Subcutaneous adipose tissue (tissue), 4 donors: ENCODE data around the gene TMTC1. TPM values are rescaled to one million over a fixed set of nuclear protein-coding genes. Genes with fewer than 3 reads are reported as not detected.

Experiments
- total RNA-seq, 4 donors: library from RNA; depleted of rRNA; stranded (reverse); fragments of >200 nt; gene quantifications; one replicate each; pipeline ENCODE4 v1.1.0, GENCODE V29; 2016
- TF ChIP-seq, protein P1 (sequence below): fragments of 450-650 bp; IDR thresholded peaks from one replicate; pipeline ENCODE4 v1.5.1; 2016; ENCODE audit warnings: low read depth, mild to moderate bottlenecking, control low read depth, antibody characterized with exemption, moderate library complexity

The TMTC1 gene
- total RNA-seq, 4 donors from 2014 or later, result 45.4 to 153 (median 85.2) TPM

DNA sequence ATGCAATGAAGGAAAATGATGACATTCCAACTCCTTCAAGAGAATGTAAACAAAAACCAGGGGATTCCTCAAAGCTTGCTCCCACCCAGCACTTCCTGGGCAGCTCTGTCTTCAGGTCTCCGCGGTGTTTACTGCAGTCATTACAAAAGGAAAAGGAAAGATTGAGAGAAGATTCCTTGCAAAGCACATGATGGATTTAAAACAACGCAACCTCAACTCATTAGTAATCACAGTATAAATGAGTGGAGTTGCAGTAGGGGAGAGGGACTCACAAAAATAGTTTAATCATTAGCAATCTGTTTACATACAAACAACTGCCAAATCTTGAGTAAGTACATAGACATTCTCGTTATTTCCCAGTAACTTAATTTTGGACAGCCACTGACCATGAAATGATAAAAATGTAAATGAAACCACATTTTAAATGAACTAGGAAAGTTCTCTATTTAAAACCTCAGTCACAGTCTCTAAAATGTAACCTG lies 236.6 kb downstream of the TMTC1 start:
- TF ChIP-seq, protein P1, sequence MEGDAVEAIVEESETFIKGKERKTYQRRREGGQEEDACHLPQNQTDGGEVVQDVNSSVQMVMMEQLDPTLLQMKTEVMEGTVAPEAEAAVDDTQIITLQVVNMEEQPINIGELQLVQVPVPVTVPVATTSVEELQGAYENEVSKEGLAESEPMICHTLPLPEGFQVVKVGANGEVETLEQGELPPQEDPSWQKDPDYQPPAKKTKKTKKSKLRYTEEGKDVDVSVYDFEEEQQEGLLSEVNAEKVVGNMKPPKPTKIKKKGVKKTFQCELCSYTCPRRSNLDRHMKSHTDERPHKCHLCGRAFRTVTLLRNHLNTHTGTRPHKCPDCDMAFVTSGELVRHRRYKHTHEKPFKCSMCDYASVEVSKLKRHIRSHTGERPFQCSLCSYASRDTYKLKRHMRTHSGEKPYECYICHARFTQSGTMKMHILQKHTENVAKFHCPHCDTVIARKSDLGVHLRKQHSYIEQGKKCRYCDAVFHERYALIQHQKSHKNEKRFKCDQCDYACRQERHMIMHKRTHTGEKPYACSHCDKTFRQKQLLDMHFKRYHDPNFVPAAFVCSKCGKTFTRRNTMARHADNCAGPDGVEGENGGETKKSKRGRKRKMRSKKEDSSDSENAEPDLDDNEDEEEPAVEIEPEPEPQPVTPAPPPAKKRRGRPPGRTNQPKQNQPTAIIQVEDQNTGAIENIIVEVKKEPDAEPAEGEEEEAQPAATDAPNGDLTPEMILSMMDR, result no peak

DNA sequence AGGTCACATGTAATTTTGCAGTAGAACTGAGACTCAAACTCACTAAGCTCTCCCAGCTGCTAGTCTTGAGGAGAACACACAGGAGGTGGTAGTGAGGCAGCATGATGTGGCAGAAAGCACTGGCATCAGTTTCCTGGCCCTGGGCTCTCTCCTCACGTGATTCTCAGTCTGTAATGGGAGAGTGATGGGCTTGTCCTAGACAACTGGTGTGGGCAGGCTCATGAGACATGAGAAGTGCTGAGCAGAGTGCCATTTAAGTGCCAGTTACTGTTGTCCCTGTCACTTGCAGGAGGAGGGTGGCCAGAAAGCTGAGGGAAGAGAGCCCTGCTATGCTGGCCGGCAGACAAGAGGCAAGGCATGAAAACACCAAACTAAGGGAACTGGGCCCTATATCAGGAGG lies 237.7 kb downstream of the TMTC1 start:
- TF ChIP-seq, protein P1, result no peak

DNA sequence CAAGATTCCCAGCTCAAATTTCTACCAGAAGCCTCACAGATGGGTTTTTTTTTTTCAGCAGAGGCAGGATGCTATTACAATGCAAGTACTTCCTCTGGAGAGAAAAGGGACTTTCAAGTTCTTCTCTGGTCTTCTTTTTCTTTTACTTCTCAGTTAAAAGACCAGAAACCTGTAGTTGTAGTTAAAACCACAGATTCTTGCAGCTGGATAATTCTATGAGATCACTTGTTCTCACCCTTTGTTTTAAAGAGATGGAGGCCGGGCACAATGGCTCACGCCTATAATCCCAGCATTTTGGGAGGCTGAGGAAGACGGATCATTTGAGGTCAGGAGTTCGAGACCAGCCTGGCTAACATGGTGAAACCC lies 238.7 kb downstream of the TMTC1 start:
- TF ChIP-seq, protein P1, result no peak

DNA sequence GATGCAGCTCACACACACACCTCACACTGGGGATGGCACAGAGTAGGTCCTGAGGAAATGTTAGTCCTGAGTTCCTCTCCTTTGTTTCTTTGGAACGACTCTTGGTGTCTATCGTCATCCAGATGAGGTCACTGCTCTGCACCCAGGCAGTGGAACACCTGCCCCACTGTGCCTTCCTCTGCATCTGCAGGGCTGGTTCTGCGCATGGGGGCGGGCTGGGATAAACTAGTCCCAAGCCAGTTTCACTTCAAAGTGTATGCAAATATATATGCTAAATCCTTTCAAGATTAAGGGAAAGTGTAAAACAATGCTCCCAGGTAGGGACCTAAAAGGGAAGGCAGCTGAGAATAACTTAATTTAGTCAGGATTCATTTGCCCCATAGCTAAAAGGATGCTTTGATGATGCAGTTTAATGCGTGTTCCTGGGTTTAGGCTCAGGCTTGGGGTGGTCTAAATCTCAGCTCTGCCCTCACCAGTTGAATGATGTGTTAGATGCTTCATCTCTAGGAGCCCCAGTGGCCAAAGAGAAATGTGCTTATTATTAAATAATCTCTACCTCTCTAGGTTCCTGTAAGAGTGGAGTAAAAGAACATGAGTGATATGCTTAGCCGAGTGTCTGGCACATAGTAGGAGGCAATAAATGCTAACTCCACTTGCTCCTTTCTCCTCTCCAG lies 239.2 kb downstream of the TMTC1 start:
- TF ChIP-seq, protein P1, result no peak

DNA sequence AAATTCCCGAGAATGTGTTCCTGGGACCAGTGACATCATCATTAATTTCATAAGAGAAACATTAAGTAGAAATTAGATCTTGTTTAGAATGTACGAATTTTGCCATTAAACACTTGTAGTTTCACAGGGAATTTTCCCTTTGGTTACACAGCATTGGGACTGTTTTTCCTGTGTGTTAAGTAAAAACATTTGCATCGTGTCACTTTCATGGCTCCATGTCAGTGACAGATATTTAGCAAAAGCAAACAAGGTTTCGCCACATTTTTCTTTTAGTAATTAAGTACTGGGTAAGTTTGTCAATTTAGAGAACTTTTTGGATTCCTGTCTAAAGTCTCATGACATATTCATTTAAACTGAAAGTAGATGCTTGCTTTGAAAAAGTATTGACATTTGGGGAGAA lies 240.7 kb downstream of the TMTC1 start:
- TF ChIP-seq, protein P1, result no peak

DNA sequence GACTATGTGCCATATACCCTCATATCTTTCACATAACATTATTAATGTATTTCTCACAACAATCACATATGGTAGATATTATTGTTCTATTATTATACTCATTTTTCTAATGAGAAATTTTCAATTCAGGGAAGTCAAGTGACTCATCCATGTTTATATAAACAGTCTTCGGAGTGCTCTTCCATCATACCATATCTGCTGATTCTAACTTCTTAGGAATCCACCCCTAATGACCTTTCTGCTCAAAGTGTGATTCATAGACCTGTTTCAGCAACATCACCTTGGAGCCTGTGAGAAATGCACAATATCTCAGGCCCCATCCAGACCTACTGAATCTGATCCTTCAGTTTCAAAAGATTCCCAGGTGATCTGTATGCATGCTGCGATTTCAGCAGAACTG lies 246.4 kb downstream of the TMTC1 start:
- TF ChIP-seq, protein P1, result no peak

DNA sequence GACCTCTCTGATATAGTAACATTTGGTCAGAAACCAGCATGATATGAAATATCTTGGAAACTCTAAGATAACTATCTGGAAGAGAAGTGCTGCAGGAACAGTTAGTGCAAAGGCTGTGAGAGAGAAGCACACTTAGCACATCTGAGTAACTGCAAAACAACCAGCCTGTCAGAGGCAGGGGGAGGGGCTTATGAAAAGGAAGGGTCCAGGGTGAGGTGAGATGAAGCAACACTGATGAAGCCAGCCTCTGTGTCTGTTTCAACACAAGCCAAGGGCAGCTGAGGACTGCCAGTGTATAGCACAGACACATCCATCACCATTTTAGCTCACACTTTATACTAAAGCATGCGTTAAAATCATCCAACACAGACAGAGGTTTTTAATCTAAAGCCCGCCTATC lies 248.8 kb downstream of the TMTC1 start:
- TF ChIP-seq, protein P1, result no peak
